Measurements from ENCODE around the gene PLGRKT.
"Not testable (repeated sequence)": the region's sequence is repeated elsewhere in the genome, so short reads cannot be mapped to it uniquely, and the experiment has no call there.

Gene PLGRKT

GRCh38 chr9:5447337-5447736 is 9.6 kb upstream of the PLGRKT start:
- no peak overlapping the region for H2AFZ ChIP-seq (ENCODE audit: low read depth, low read length, severe bottlenecking)
- no peaks in the 10 kb centered on the region for H3K9me2 ChIP-seq (replicated peaks; ENCODE audit: insufficient read depth, low read length)
- H3K4me2 ChIP-seq (ENCODE audit: low read depth, low read length, poor library complexity, severe bottlenecking): no peak overlapping the region
- no peak overlapping the region for H3K9ac ChIP-seq (ENCODE audit: low read length)
- peaks cover 3% of the 10 kb centered on the region; the same call in 1 of the 2 replicates for H3F3A ChIP-seq (ENCODE audit: insufficient read depth)
- no peak overlapping the region for H3K4me3 ChIP-seq (ENCODE audit: insufficient read depth, low read length, poor library complexity, severe bottlenecking)
- TF ChIP-seq CTCF (IDR thresholded peaks at IDR 0.05; ENCODE audit: insufficient read depth, low read length, poor library complexity, severe bottlenecking) (no peak), EZH2phosphoT487 (conservative IDR thresholded peaks at IDR 0.05; ENCODE audit: low read length) (no peak)
- no peaks in the 10 kb centered on the region for H3K27me3 ChIP-seq (ENCODE audit: low read length)
- no peaks in the 10 kb centered on the region for H3K36me3 ChIP-seq (ENCODE audit: low read length)
- H4K20me1 ChIP-seq (ENCODE audit: low read depth, low read length): no peaks in the 10 kb centered on the region
- H3K9me3 ChIP-seq (ENCODE audit: insufficient read depth, low read length): no peaks in the 10 kb centered on the region
- H3K27ac ChIP-seq (ENCODE audit: low read depth, low read length): no peak overlapping the region
- no peaks in the 10 kb centered on the region for H3K79me2 ChIP-seq (ENCODE audit: insufficient read depth, low read length)

- Histone ChIP-seq H3K9me2 (replicated peaks; ENCODE audit: insufficient read depth, low read length) (no peaks in the 10 kb centered on the region), H3K27me3 (ENCODE audit: low read length) (no peaks in the 10 kb centered on the region), H3K27ac (ENCODE audit: low read depth, low read length) (no peak overlapping the region), H3K79me2 (ENCODE audit: insufficient read depth, low read length) (no peaks in the 10 kb centered on the region), H3K4me3 (ENCODE audit: insufficient read depth, low read length, poor library complexity, severe bottlenecking) (no peak overlapping the region), H3K9ac (ENCODE audit: low read length) (no peak overlapping the region), H3K9me3 (ENCODE audit: insufficient read depth, low read length) (no peaks in the 10 kb centered on the region), H2AFZ (ENCODE audit: low read depth, low read length, severe bottlenecking) (no peak overlapping the region), H3F3A (ENCODE audit: insufficient read depth) (peaks cover 3% of the 10 kb centered on the region; the same call in 1 of the 2 replicates), H3K4me2 (ENCODE audit: low read depth, low read length, poor library complexity, severe bottlenecking) (no peak overlapping the region), H4K20me1 (ENCODE audit: low read depth, low read length) (no peaks in the 10 kb centered on the region), H3K36me3 (ENCODE audit: low read length) (no peaks in the 10 kb centered on the region)
- TF ChIP-seq EZH2phosphoT487 (conservative IDR thresholded peaks at IDR 0.05; ENCODE audit: low read length): no peak
- TF ChIP-seq CTCF (IDR thresholded peaks at IDR 0.05; ENCODE audit: insufficient read depth, low read length, poor library complexity, severe bottlenecking): no peak
Observed at GRCh38 chr9:5446451-5447236, 8.9 kb upstream of the PLGRKT start.

GRCh38 chr9:5445886-5446285 is 8.2 kb upstream of the PLGRKT start:
- Histone ChIP-seq H3K9me2 (replicated peaks; ENCODE audit: insufficient read depth, low read length) (no peaks in the 10 kb centered on the region), H3K4me3 (ENCODE audit: insufficient read depth, low read length, poor library complexity, severe bottlenecking) (no peak overlapping the region), H3K27ac (ENCODE audit: low read depth, low read length) (no peak overlapping the region), H2AFZ (ENCODE audit: low read depth, low read length, severe bottlenecking) (no peak overlapping the region), H3K27me3 (ENCODE audit: low read length) (no peaks in the 10 kb centered on the region), H3K79me2 (ENCODE audit: insufficient read depth, low read length) (no peaks in the 10 kb centered on the region), H3K9ac (ENCODE audit: low read length) (no peak overlapping the region), H3K9me3 (ENCODE audit: insufficient read depth, low read length) (no peaks in the 10 kb centered on the region), H3K4me2 (ENCODE audit: low read depth, low read length, poor library complexity, severe bottlenecking) (no peak overlapping the region), H4K20me1 (ENCODE audit: low read depth, low read length) (no peaks in the 10 kb centered on the region), H3K36me3 (ENCODE audit: low read length) (no peaks in the 10 kb centered on the region), H3F3A (ENCODE audit: insufficient read depth) (peaks cover 3% of the 10 kb centered on the region; the same call in 1 of the 2 replicates)
- TF ChIP-seq CTCF (IDR thresholded peaks at IDR 0.05; ENCODE audit: insufficient read depth, low read length, poor library complexity, severe bottlenecking) (no peak), EZH2phosphoT487 (conservative IDR thresholded peaks at IDR 0.05; ENCODE audit: low read length) (no peak)

- H3K4me2 ChIP-seq (ENCODE audit: low read depth, low read length, poor library complexity, severe bottlenecking); H4K20me1 ChIP-seq (ENCODE audit: low read depth, low read length); H3K79me2 ChIP-seq (ENCODE audit: insufficient read depth, low read length); H2AFZ ChIP-seq (ENCODE audit: low read depth, low read length, severe bottlenecking); H3K27me3 ChIP-seq (ENCODE audit: low read length); H3K36me3 ChIP-seq (ENCODE audit: low read length); H3K9me3 ChIP-seq (ENCODE audit: insufficient read depth, low read length); H3K9me2 ChIP-seq (replicated peaks; ENCODE audit: insufficient read depth, low read length); H3K4me3 ChIP-seq (ENCODE audit: insufficient read depth, low read length, poor library complexity, severe bottlenecking); H3K27ac ChIP-seq (ENCODE audit: low read depth, low read length); H3K9ac ChIP-seq (ENCODE audit: low read length); H3F3A ChIP-seq (ENCODE audit: insufficient read depth): not testable (repeated sequence)
Observed at GRCh38 chr9:5445096-5445495, 7.4 kb upstream of the PLGRKT start.
